ENCODE results near the gene OVCA2. TPM values are rescaled to one million over a fixed set of nuclear protein-coding genes. Genes with fewer than 3 reads are reported as not detected.

The OVCA2 gene
- total and polyA plus RNA-seq, 2 experiments from 2014 or later = 66.1 to 92.0 TPM

DNA sequence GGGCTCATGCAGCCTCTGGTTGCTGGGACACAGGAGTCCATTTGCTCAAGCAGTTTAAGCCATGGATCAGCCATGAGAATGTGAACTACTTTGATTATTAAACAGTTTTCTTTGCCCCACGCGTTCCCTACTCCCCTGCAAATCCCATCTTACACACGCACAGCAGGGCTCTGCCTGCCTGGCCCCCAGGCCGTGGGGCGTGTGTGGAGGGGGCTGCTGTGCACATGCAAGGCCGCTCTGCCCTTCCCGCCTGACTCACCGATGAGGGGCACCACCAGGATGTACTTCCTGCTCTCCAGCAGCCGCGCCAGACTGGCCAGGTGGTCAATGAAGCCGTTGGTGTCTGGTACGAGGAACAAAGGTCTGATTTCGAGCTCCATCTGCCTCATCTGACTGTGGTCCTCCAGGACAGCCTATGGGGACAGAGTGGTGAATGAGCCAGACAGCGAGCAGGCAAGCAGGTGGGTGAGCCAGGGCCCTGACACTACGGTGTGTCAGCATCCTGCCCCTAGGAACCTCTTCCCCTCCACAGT is 26.8 kb downstream of the OVCA2 start:
- H3K4me2 ChIP-seq (ENCODE audit: unreplicated experiment) = peak overlapping the region; percentile 32
- H3K9me3 ChIP-seq (ENCODE audit: low read depth) = no peaks in the 10 kb centered on the region
- no peak overlapping the region for H3K4me3 ChIP-seq
- in situ Hi-C loops (cut with MboI) = loop anchor here (10.0 kb wide), 1 partner anchor 176 kb away; no protein-coding TSS in a partner anchor
- H4K20me1 ChIP-seq (ENCODE audit: insufficient read depth) = no peaks in the 10 kb centered on the region
- peaks cover 56% of the 10 kb centered on the region for H3K4me1 ChIP-seq (ENCODE audit: insufficient read depth)
- no peaks in the 10 kb centered on the region for H3K9me2 ChIP-seq (ENCODE audit: insufficient read depth)
- no peaks in the 10 kb centered on the region for H3K27me3 ChIP-seq (replicated peaks; ENCODE audit: insufficient read depth)
- TF ChIP-seq EZH2 (IDR thresholded peaks at IDR 0.05; ENCODE audit: insufficient read depth, poor library complexity, severe bottlenecking) (no peak), EZH2phosphoT487 (IDR thresholded peaks at IDR 0.05; ENCODE audit: insufficient read depth, low read depth) (no peak)
- H2AFZ ChIP-seq = no peak overlapping the region
- no peaks in the 10 kb centered on the region for H3K36me3 ChIP-seq (ENCODE audit: low read depth)
- H3K79me2 ChIP-seq (ENCODE audit: insufficient read depth) = no peaks in the 10 kb centered on the region; the same call in 1 of the 2 replicates
- DNase-seq = peak; percentile 63
- H3K9ac ChIP-seq = peak overlapping the region; percentile 73
- 26 to 27% methylated on average over 15 of the region's 15 CpGs for WGBS, 2 experiments (ENCODE audit: low coverage in 1 of 2, low lambda C conversion rate in 2 of 2, missing lambda C conversion rate in 2 of 2)
- H3F3A ChIP-seq (ENCODE audit: insufficient read depth) = peaks cover 51% of the 10 kb centered on the region
- peak overlapping the region; percentile 96 for H3K27ac ChIP-seq

DNA sequence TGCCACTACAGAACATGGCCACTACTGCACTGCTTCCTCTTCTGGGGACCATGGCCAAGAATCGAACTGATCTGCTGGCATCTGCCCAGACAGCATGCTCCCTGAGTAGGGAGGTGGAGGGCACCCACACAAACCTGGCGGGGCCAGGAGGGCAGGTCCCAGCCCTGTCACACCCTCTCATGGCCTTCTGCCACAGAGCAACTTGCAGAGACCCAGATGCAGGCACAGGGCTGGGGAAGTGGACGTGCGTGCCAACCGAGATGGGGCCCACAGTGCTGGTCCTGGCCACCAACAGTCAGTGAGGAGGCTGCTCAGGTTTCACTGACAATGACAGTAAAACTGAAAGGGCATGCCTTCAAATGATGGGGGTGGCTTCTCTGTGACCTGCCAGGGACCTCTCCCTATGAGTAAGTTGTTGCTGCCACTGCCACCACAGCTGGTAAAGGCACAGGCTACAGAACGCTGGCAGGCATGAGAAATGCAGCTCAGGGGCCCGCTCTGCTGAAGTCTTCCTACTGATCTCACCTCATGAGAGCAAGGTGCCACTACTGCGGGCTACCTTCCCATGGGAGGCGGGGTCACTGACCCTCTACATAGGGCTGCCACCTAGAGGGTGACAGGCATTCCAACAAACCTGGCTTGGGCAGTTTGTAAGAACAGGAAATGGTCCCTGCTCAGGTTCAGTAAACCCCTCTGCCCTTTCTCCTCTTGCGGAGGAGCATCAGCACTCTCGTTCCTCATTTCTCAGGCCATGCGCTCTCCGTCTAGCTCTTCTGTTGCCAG is 28.6 kb downstream of the OVCA2 start:
- H3K27me3 ChIP-seq (replicated peaks; ENCODE audit: insufficient read depth) = no peaks in the 10 kb centered on the region
- no peaks in the 10 kb centered on the region for H3K9me2 ChIP-seq (ENCODE audit: insufficient read depth)
- H4K20me1 ChIP-seq (ENCODE audit: insufficient read depth) = no peaks in the 10 kb centered on the region
- DNase-seq = no peak
- H3K4me2 ChIP-seq (ENCODE audit: unreplicated experiment) = no peak overlapping the region
- H3K9ac ChIP-seq = no peak overlapping the region
- H3K27ac ChIP-seq = no peak overlapping the region
- TF ChIP-seq EZH2phosphoT487 (IDR thresholded peaks at IDR 0.05; ENCODE audit: insufficient read depth, low read depth) (no peak), EZH2 (IDR thresholded peaks at IDR 0.05; ENCODE audit: insufficient read depth, poor library complexity, severe bottlenecking) (no peak)
- H3K9me3 ChIP-seq (ENCODE audit: low read depth) = no peaks in the 10 kb centered on the region
- H2AFZ ChIP-seq = no peak overlapping the region
- WGBS, 2 experiments (ENCODE audit: low coverage in 1 of 2, low lambda C conversion rate in 2 of 2, missing lambda C conversion rate in 2 of 2) = 80 to 84% methylated on average over 13 of the region's 13 CpGs
- no peaks in the 10 kb centered on the region for H3K79me2 ChIP-seq (ENCODE audit: insufficient read depth)
- H3K4me1 ChIP-seq (ENCODE audit: insufficient read depth) = peaks cover 41% of the 10 kb centered on the region
- H3K4me3 ChIP-seq = no peak overlapping the region
- H3F3A ChIP-seq (ENCODE audit: insufficient read depth) = peaks cover 39% of the 10 kb centered on the region
- in situ Hi-C loops (cut with MboI) = no loop called here
- no peaks in the 10 kb centered on the region for H3K36me3 ChIP-seq (ENCODE audit: low read depth)

- no peaks in the 10 kb centered on the region for H3K9me3 ChIP-seq (ENCODE audit: low read depth)
- no peaks in the 10 kb centered on the region for H4K20me1 ChIP-seq (ENCODE audit: insufficient read depth)
- H3F3A ChIP-seq (ENCODE audit: insufficient read depth) = peaks cover 33% of the 10 kb centered on the region
- H3K27me3 ChIP-seq (replicated peaks; ENCODE audit: insufficient read depth) = no peaks in the 10 kb centered on the region
- TF ChIP-seq EZH2 (IDR thresholded peaks at IDR 0.05; ENCODE audit: insufficient read depth, poor library complexity, severe bottlenecking) = no peak
- no peak for TF ChIP-seq EZH2phosphoT487 (IDR thresholded peaks at IDR 0.05; ENCODE audit: insufficient read depth, low read depth)
- H3K4me2 ChIP-seq (ENCODE audit: unreplicated experiment) = no peak overlapping the region
- no peak for DNase-seq
- no peaks in the 10 kb centered on the region for H3K9me2 ChIP-seq (ENCODE audit: insufficient read depth)
- H3K36me3 ChIP-seq (ENCODE audit: low read depth) = no peaks in the 10 kb centered on the region
- 89 to 97% methylated on average over 6 of the region's 6 CpGs for WGBS, 2 experiments (ENCODE audit: low coverage in 1 of 2, low lambda C conversion rate in 2 of 2, missing lambda C conversion rate in 2 of 2)
- no peak overlapping the region for H3K9ac ChIP-seq
- no peak overlapping the region for H3K27ac ChIP-seq
- H3K79me2 ChIP-seq (ENCODE audit: insufficient read depth) = no peaks in the 10 kb centered on the region
- in situ Hi-C loops (cut with MboI) = no loop called here
- H3K4me1 ChIP-seq (ENCODE audit: insufficient read depth) = peaks cover 41% of the 10 kb centered on the region
- H3K4me3 ChIP-seq = no peak overlapping the region
- H2AFZ ChIP-seq = no peak overlapping the region
These were observed 29.2 kb downstream of the OVCA2 start for GRCh38 chr17:2071024-2071385.

DNA sequence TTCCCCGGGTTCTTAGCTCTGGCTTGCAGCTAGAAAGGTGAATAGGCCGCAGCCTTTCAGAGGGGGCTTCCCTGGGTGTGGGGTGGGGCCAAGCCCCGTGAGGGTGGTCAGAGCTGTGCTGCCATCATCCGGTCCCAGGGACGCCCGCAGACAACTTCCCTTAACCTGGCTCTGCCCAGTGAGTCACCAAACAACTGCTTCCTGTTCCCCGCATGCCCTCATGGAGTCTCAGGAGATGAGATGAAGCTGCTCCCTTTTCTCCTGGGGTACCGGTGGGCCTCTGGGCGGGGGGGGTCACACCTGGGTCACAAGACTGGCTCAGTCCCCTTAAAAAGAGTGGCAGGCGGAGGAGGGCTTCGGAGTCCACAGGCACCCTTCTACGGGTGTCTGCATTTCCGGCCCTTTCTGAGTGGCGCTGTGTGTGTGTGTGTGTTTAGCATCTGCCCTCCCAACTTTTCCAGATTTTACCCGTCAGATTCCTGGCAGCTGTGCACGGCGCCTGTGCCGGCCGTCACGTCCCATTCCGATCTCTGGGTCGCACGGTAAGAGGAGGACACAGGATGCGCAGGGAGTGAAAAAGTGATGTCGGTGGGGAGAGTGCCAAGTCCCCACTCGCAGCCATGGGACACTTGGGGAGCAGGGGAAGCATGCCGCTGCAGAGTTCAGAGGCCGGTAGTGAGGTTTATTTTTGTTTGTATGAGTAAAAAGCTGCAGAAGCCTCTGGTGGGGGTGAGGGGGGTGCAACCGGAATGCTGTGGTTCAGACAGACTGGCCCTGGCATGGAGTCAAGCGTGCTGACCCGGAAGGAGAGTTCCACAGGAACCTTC is 29.8 kb downstream of the OVCA2 start:
- in situ Hi-C loops (cut with MboI) = no loop called here
- DNase-seq = peak; percentile 21
- H3F3A ChIP-seq (ENCODE audit: insufficient read depth) = peaks cover 26% of the 10 kb centered on the region
- H3K4me2 ChIP-seq (ENCODE audit: unreplicated experiment) = no peak overlapping the region
- H3K27me3 ChIP-seq (replicated peaks; ENCODE audit: insufficient read depth) = no peaks in the 10 kb centered on the region
- H3K4me1 ChIP-seq (ENCODE audit: insufficient read depth) = peaks cover 37% of the 10 kb centered on the region
- TF ChIP-seq EZH2phosphoT487 (IDR thresholded peaks at IDR 0.05; ENCODE audit: insufficient read depth, low read depth) = no peak
- TF ChIP-seq EZH2 (IDR thresholded peaks at IDR 0.05; ENCODE audit: insufficient read depth, poor library complexity, severe bottlenecking) = no peak
- WGBS, 2 experiments (ENCODE audit: low coverage in 1 of 2, low lambda C conversion rate in 2 of 2, missing lambda C conversion rate in 2 of 2) = 86 to 88% methylated on average over 25 to 31 of the region's 31 CpGs
- no peaks in the 10 kb centered on the region for H3K9me2 ChIP-seq (ENCODE audit: insufficient read depth)
- H3K9me3 ChIP-seq (ENCODE audit: low read depth) = no peaks in the 10 kb centered on the region
- H3K4me3 ChIP-seq = no peak overlapping the region
- no peaks in the 10 kb centered on the region for H4K20me1 ChIP-seq (ENCODE audit: insufficient read depth)
- H2AFZ ChIP-seq = no peak overlapping the region
- 0 out of 2 replicates have a peak, but pooled peaks cover 4% of the 10 kb centered on the region for H3K79me2 ChIP-seq (ENCODE audit: insufficient read depth)
- no peak overlapping the region for H3K9ac ChIP-seq
- no peak overlapping the region for H3K27ac ChIP-seq
- H3K36me3 ChIP-seq (ENCODE audit: low read depth) = no peaks in the 10 kb centered on the region

All from GM23248 (cell line).